ENCODE data around the gene ZNRF2. TPM values are rescaled to one million over a fixed set of nuclear protein-coding genes. Genes with fewer than 3 reads are reported as not detected.

ZNRF2 gene
- total RNA-seq, 4 donors from 2014 or later, result 27.2 to 43.6 (median 36.5) TPM

- Histone ChIP-seq H3K27ac (no peak overlapping the region), H3K9me3 (no peaks in the 10 kb centered on the region), H3K36me3 (no peaks in the 10 kb centered on the region), H3K4me3 (no peak overlapping the region), H3K27me3 (no peaks in the 10 kb centered on the region), H3K4me1 (peaks cover 0 to 15% (median 3%) of the 10 kb centered on the region in 4 donors)
- no peak for DNase-seq
- TF ChIP-seq CTCF (IDR thresholded peaks at IDR 0.05) (no peak), POLR2A (IDR thresholded peaks at IDR 0.05) (no peak)
These were observed 51.5 kb downstream of the ZNRF2 start for GRCh38 chr7:30335763-30336487.

- no peak overlapping the region for H3K27ac ChIP-seq
- TF ChIP-seq POLR2A (IDR thresholded peaks at IDR 0.05), result no peak
- no peak for TF ChIP-seq CTCF (IDR thresholded peaks at IDR 0.05)
- no peak for DNase-seq
These were observed 60.1 kb downstream of the ZNRF2 start for GRCh38 chr7:30344513-30344912.

DNA sequence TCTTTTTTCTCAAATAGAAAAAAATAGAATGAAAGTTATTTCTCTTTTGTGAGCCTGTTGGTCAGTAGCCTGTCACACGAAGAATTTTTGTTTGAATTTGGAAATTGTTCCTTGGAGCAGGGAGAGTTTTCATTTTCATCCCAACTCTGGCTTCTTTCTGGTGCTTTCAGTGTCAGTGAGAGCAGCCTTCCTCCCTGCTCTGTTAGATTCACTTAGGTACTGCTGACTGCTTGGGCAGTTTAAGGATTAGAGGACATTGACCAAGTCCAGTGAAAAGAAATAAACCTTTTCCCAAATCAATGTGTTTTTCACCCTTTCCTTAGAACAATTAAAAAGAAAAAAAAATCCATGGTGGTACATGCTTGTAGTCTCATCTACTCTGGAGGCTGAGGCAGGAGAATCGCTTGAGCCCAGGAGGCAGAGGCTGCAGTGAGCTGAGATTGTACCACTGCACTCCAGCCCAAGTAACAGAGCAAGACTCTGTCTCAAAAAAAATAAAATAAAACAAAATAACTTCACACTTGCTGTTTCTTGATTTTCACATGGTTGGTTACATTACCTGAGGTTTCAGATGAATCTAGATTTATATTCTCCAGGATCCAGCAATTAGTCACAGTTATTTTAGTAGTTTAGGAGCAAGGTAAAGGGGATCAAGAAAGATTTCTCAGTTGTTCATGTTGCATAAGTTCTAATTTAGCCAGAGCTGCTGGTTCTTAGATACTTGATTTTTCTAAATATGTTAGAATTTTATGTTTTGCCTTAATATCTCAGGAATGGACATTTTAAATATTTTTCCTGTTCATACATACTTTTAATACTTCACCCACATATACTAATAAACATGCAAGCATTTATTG lies 63.1 kb downstream of the ZNRF2 start:
- Histone ChIP-seq H3K4me1 (peaks cover 0 to 12% (median 0%) of the 10 kb centered on the region in 4 donors), H3K4me3 (no peak overlapping the region), H3K36me3 (no peaks in the 10 kb centered on the region), H3K9me3 (no peaks in the 10 kb centered on the region), H3K27ac (peak overlapping the region; percentile 26 to 71 (median 63)), H3K27me3 (no peaks in the 10 kb centered on the region)
- no peak for TF ChIP-seq CTCF (IDR thresholded peaks at IDR 0.05)
- no peak for TF ChIP-seq POLR2A (IDR thresholded peaks at IDR 0.05)
- no peak for DNase-seq

More at GRCh38 chr7:30344513-30344912, 60.1 kb downstream of the ZNRF2 start:
- Histone ChIP-seq H3K4me1 (peaks cover 0 to 12% (median 0%) of the 10 kb centered on the region in 4 donors), H3K36me3 (no peaks in the 10 kb centered on the region), H3K9me3 (no peaks in the 10 kb centered on the region), H3K27me3 (no peaks in the 10 kb centered on the region), H3K4me3 (no peak overlapping the region)

DNA sequence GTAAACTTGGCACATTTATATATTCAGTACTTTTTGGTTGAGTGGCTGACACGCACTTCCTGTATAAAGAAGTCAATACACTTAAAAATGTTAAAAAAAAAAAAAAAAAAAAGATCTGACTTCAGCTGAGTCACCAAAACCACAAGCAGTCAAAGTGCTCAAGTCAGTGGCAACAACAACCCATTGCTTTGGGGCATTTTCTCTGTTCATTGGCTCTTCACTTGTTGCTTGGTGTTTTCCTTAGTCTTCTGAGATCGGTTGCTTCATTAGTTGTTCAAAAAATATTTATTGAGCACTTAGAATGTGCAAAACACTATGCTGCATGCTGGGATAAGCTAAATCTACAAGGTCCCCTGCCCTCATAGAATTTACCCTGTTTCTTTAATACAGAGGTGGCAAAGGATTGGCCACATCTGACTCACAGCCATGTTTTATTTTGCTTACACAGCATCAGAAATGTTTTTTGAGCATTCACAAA lies 63.7 kb downstream of the ZNRF2 start:
- no peaks in the 10 kb centered on the region for H3K27me3 ChIP-seq
- peaks cover 0 to 12% (median 0%) of the 10 kb centered on the region in 4 donors for H3K4me1 ChIP-seq
- H3K27ac ChIP-seq, result peak overlapping the region; percentile 56 to 80 (median 70)
- peak in 2 of 3 donors; percentile 54 to 67 for DNase-seq
- no peaks in the 10 kb centered on the region for H3K9me3 ChIP-seq
- no peak overlapping the region for H3K4me3 ChIP-seq
- TF ChIP-seq CTCF (IDR thresholded peaks at IDR 0.05) (no peak), POLR2A (IDR thresholded peaks at IDR 0.05) (no peak)
- H3K36me3 ChIP-seq, result no peaks in the 10 kb centered on the region

DNA sequence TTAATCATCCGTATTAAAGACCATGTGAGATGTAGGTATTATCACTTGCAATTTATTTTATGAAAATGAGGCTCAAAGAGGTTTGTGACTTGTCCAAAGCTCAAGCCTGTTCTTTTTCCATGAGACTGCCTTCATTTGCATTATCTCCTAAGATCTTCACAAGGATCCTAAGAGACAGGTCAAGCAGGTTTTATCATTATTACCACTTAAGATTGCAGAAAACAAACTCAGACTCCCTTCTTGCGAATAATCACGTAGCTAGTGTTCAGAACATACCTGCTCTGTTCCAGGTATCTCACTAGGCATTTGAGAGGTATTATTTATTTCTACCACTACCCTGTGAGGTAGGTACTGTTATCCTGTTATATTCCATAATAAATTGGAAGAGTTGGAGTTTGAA lies 64.8 kb downstream of the ZNRF2 start:
- Histone ChIP-seq H3K4me3 (no peak overlapping the region), H3K27me3 (no peaks in the 10 kb centered on the region), H3K9me3 (no peaks in the 10 kb centered on the region), H3K27ac (peak overlapping the region in 2 of 4 donors; percentile 70 to 80), H3K4me1 (peaks cover 0 to 12% (median 0%) of the 10 kb centered on the region in 4 donors), H3K36me3 (no peaks in the 10 kb centered on the region)
- DNase-seq, result no peak
- TF ChIP-seq CTCF (IDR thresholded peaks at IDR 0.05), result no peak
